ENCODE results near the gene ASB14.

Gene ASB14

GRCh38 chr3:57257678-57258077, 34.8 kb downstream of the ASB14 start:
- no peak for DNase-seq (ENCODE audit: low read depth)

DNA sequence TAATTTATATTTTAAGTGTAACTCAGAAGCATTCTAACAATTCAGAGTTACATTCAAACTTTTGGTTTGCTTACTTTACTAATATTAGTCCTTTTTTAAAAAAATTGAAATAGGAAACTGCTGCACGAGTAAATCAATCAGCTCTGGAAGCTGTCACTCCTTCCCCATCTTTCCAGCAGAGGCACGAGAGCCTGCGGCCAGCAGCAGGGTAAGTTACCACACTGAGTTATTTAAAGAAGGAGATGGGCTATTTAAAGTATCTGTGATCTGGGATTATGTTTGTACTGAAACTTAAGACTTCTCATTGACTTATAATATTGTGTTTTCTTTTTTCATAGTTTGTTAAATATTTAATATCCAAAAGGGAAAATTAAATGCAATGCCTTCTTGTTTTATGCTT, 35.6 kb downstream of the ASB14 start:
- DNase-seq (ENCODE audit: low read depth): no peak

GRCh38 chr3:57252404-57252803, 40.1 kb downstream of the ASB14 start:
- DNase-seq (ENCODE audit: low read depth): no peak

GRCh38 chr3:57244946-57245345, 47.5 kb downstream of the ASB14 start:
- no peak for DNase-seq (ENCODE audit: low read depth)

GRCh38 chr3:57234613-57235575, 57.6 kb downstream of the ASB14 start:
- no peak for DNase-seq (ENCODE audit: low read depth)

DNA sequence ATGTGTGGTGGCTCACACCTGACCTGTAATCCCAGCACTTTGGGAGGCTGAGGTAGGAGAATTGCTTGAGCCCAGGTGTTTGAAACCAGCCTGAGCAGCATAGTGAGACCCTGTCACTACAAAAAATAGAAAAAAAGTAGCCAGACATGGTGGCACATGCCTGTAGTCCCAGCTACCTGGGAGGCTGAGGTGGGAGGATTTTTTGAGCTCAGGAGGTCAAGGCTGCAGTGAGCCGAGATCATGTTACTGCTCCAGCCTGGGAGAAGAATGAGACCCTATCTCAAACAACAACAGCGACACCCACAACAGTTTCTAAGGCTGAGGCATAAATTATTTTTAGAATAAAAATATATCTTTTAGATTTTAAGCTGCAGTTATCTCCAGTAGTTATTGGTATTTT, 58.7 kb downstream of the ASB14 start:
- DNase-seq (ENCODE audit: low read depth): no peak

DNA sequence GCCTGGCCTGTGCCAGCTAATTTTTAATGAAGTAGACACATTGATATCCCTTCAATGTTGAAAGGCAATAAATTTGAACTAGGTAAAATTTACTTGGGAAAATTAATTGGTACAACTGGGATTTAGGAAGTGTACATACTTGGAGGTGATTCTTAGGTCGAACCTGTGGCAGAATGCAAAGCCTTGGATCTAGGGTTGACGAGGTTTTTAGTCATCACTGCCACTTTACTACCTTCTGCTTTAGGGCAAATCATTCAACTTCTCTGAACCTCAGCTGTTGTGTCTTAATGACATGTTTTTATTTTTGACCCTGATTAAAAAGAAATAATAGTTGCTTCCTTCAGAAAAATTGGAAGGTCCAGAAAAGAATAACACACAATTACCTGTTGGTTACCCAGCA, 62.5 kb downstream of the ASB14 start:
- DNase-seq (ENCODE audit: low read depth): no peak

DNA sequence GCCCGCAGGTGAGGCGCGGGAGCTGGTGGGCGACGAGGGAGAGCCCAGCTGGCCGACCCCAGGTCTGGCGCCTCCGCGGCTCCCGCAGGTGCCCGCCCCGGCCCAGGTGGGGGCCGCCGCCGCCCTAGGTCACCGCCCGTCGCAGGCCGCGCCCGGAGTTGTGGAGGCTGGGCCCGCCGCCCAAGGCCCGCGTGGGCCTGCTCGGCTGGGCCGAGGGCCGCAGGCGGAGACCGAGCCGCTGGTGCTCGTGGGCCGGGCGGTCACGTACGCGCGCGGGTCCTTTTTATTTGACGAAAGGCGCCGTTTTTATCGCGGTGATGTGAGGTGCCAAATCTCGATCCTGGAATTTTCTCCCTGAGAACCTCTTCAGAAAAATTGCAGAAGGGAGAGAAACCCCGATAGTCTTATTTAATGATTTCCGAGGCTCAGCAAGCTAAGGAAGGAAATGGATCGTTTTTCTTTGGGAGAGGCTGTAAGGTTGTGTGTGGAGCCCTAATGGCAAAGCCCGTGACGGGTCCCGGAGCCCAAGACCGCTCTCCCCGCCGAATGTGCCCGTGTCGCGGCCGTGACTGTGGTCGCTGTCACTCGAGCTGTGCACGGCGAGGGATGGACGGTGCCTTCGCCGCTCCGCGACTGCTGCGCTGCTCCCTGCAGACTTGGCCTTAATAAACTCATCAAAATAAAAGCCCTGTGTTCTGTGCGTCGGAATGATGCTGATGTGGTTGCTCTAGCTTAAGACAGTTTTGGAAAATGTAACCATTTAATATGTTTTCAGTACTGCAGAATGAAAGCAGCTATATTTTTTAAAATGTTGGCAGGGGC, 64.3 kb downstream of the ASB14 start:
- DNase-seq (ENCODE audit: low read depth): peak; percentile 11

DNA sequence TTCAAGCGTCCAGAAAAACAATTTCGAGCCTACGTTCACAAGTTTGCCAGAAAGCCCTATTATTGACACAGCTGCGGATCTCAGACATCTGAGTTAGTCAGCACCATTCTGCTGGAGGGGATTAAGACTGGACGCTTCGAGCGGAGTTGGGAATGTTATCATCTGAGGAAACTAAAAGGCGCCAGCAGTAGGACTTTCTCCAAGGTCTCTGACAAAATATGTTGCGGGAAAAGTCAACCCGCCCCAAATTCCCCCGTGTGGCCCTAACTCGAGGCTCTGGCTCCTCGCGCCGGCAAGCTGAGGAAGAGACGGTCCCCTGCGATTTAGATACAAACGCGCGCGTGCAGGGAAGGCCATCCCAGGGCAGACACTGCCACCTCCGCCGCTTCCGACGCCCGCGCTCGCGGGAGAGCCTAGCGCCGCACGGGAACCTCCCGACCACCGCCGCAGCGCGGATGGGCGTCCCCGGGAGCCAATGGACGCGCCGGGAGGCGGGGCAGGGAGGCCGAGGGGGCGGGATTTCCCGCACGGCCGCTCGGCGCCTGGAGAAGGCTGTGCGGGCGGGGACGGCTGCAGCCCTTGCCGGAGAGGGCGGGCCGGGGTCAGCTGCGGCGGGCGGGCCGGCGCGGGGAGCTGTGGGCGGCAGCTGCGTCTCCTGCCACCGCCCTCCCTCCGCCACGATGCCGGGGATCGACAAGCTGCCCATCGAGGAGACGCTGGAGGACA, 65.1 kb downstream of the ASB14 start, which contains the start of gene APPL1:
Gene APPL1 (plus strand): TSS at position 526 of the 726 bp plus-strand sequence. CDS start 155 bp downstream, at position 681.
- peak; percentile 76 for DNase-seq (ENCODE audit: low read depth)

GRCh38 chr3:57226176-57226575, 66.3 kb downstream of the ASB14 start:
- DNase-seq (ENCODE audit: low read depth): no peak

DNA sequence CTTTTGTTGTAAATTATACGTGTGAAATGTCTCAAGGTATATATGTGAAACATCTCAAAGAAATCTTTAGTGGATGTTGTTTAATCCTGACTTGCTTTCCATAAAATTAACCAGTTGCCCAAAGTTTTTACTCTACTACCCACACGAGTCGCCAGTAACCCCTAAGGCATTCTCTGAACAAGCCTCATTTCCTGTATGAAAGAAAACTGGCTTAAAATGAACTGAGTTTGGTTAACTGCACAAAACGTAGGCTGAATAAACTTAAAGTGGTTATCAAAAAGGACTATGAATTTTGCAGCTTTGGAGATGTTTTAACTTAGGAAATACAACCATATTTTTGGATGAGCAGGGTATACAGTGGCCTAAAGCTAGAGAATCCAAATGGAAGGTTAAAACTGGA, 67.6 kb downstream of the ASB14 start:
- no peak for DNase-seq (ENCODE audit: low read depth)

DNA sequence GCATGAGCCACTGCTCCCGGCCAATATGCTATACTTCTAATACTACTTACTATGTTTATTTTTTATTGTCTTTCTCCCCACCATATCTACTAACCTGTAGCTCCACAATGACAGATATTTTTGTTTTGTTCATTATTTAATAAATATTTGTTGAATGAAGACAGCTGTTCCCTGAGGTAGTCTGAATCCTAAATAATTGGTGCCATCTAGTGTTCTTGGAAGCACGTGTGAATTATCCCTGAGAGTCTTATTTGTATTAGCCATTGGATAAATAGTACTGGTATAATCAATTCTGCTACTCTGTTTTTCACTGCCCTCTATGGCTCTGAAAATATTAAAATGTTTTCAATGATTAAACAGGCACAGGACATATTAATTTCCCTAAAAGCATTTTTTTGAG, 70.6 kb downstream of the ASB14 start:
- no peak for DNase-seq (ENCODE audit: low read depth)
